ENCODE measurements around the gene ZMAT2.

DNA sequence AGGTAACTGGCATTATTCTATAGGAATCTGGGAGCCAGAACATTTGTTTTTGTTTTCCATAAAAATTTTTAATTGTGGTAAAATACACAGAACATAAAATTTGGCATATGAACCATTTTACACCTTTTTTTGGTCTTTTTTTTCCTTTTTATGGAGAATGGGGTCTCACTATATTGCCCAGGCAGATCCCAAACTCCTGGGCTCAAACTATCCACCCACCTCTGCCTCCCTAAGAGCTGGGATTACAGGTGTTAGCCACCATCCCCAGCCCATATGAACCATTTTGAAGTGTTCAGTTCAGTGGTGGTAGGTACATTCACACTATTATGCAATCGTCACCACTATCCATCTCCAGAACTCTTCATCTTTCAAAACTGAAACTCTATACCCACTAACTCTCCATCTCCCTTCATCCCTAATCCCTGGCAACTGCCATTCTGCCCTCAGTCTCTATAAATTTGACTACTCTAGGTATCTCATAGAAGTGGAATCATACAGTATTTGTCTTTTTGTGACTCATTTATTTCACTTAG is 13.4 kb downstream of the ZMAT2 start:
- TF ChIP-seq, protein P1, sequence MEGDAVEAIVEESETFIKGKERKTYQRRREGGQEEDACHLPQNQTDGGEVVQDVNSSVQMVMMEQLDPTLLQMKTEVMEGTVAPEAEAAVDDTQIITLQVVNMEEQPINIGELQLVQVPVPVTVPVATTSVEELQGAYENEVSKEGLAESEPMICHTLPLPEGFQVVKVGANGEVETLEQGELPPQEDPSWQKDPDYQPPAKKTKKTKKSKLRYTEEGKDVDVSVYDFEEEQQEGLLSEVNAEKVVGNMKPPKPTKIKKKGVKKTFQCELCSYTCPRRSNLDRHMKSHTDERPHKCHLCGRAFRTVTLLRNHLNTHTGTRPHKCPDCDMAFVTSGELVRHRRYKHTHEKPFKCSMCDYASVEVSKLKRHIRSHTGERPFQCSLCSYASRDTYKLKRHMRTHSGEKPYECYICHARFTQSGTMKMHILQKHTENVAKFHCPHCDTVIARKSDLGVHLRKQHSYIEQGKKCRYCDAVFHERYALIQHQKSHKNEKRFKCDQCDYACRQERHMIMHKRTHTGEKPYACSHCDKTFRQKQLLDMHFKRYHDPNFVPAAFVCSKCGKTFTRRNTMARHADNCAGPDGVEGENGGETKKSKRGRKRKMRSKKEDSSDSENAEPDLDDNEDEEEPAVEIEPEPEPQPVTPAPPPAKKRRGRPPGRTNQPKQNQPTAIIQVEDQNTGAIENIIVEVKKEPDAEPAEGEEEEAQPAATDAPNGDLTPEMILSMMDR (conservative IDR thresholded peaks at IDR 0.05; ENCODE audit: low read length): no peak
- no peak for TF ChIP-seq EZH2phosphoT487 (IDR thresholded peaks at IDR 0.05; ENCODE audit: borderline replicate concordance)

All from Loucy (cell line).